Left lobe of liver (tissue), 2 donors: ENCODE measurements around the gene CTNNA3. TPM values are rescaled to one million over a fixed set of nuclear protein-coding genes. Genes with fewer than 3 reads are reported as not detected.

Experiments used
- ATAC-seq: fragments of 200-7000 bp; cut with Tn5 transposase; one replicate; pipeline ENCODE4 v1.9.1; 2020; ENCODE audit warnings: mild to moderate bottlenecking, moderate library complexity
- DNase-seq: peaks from one replicate; pipeline ENCODE4 v3.0.0-alpha.2; 2020; ENCODE audit warnings: low spot score
- total RNA-seq: library from RNA; stranded (reverse); gene quantifications from one replicate; pipeline ENCODE4 v1.2.1, GENCODE V29; 2021
- donor health status: DM: no; HTN: no; CAD: no; lungs with moderate emphysema.
- donor health status: DM: no; HTN: yes; CAD: no.

The CTNNA3 gene
- total RNA-seq, 1 donor from 2014 or later = 1.5 TPM

- DNase-seq = no peak
- ATAC-seq = peak; percentile 60
Measured at GRCh38 chr10:67072654-67073053, 623.3 kb downstream of the CTNNA3 start.

- DNase-seq (no peak), ATAC-seq (no peak)
Measured at GRCh38 chr10:67050415-67050814, 645.6 kb downstream of the CTNNA3 start.

GRCh38 chr10:67049988-67050387 lies 646.0 kb downstream of the CTNNA3 start:
- no peak for DNase-seq

GRCh38 chr10:67046507-67046906 lies 649.5 kb downstream of the CTNNA3 start:
- ATAC-seq (no peak), DNase-seq (no peak)

More at GRCh38 chr10:67049988-67050387, 646.0 kb downstream of the CTNNA3 start:
- no peak for ATAC-seq

GRCh38 chr10:67045404-67045803 lies 650.6 kb downstream of the CTNNA3 start:
- ATAC-seq (no peak), DNase-seq (no peak)

- no peak for DNase-seq
- ATAC-seq = no peak
Measured at GRCh38 chr10:67043041-67043440, 653.0 kb downstream of the CTNNA3 start.

- DNase-seq (no peak), ATAC-seq (no peak)
Measured at GRCh38 chr10:67036808-67037207, 659.2 kb downstream of the CTNNA3 start.

GRCh38 chr10:67033878-67034277 lies 662.1 kb downstream of the CTNNA3 start:
- ATAC-seq = no peak
- DNase-seq = no peak

- no peak for DNase-seq
- ATAC-seq = no peak
Measured at GRCh38 chr10:67022099-67022498, 673.9 kb downstream of the CTNNA3 start.

GRCh38 chr10:67017218-67017617 lies 678.8 kb downstream of the CTNNA3 start:
- DNase-seq (no peak), ATAC-seq (no peak)

- no peak for DNase-seq
- ATAC-seq = no peak
Measured at GRCh38 chr10:67015225-67015624, 680.8 kb downstream of the CTNNA3 start.

- DNase-seq (no peak), ATAC-seq (no peak)
Measured at GRCh38 chr10:67011981-67012380, 684.0 kb downstream of the CTNNA3 start.

GRCh38 chr10:67011480-67011879 lies 684.5 kb downstream of the CTNNA3 start:
- DNase-seq (no peak), ATAC-seq (no peak)

- no peak for DNase-seq
- ATAC-seq = no peak
Measured at GRCh38 chr10:67005981-67006380, 690.0 kb downstream of the CTNNA3 start.

GRCh38 chr10:67004690-67005089 lies 691.3 kb downstream of the CTNNA3 start:
- ATAC-seq (no peak), DNase-seq (no peak)

- DNase-seq (no peak), ATAC-seq (no peak)
Measured at GRCh38 chr10:66999762-67000545, 696.0 kb downstream of the CTNNA3 start.

GRCh38 chr10:66996996-66997395 lies 699.0 kb downstream of the CTNNA3 start:
- no peak for ATAC-seq
- DNase-seq = no peak

GRCh38 chr10:66990143-66990830 lies 705.7 kb downstream of the CTNNA3 start:
- no peak for ATAC-seq

GRCh38 chr10:66983475-66983818 lies 712.5 kb downstream of the CTNNA3 start:
- peak; percentile 22 for ATAC-seq
- no peak for DNase-seq

More at GRCh38 chr10:66990143-66990830, 705.7 kb downstream of the CTNNA3 start:
- DNase-seq = no peak

GRCh38 chr10:66982792-66983474 lies 713.1 kb downstream of the CTNNA3 start:
- no peak for DNase-seq
- ATAC-seq = no peak

- no peak for DNase-seq
- no peak for ATAC-seq
Measured at GRCh38 chr10:66982053-66982420, 714.0 kb downstream of the CTNNA3 start.
